ENCODE results near the gene FAM229B.

- no peak for TF ChIP-seq POLR2A (IDR thresholded peaks at IDR 0.05)
- TF ChIP-seq, protein P1, sequence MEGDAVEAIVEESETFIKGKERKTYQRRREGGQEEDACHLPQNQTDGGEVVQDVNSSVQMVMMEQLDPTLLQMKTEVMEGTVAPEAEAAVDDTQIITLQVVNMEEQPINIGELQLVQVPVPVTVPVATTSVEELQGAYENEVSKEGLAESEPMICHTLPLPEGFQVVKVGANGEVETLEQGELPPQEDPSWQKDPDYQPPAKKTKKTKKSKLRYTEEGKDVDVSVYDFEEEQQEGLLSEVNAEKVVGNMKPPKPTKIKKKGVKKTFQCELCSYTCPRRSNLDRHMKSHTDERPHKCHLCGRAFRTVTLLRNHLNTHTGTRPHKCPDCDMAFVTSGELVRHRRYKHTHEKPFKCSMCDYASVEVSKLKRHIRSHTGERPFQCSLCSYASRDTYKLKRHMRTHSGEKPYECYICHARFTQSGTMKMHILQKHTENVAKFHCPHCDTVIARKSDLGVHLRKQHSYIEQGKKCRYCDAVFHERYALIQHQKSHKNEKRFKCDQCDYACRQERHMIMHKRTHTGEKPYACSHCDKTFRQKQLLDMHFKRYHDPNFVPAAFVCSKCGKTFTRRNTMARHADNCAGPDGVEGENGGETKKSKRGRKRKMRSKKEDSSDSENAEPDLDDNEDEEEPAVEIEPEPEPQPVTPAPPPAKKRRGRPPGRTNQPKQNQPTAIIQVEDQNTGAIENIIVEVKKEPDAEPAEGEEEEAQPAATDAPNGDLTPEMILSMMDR (IDR thresholded peaks at IDR 0.05): no peak
These were observed 26.5 kb downstream of the FAM229B start for GRCh38 chr6:112113918-112114317.

Measured in esophagus squamous epithelium (tissue), 4 donors.